Calu3 (cell line): ENCODE measurements around the gene LRRC43. TPM values are rescaled to one million over a fixed set of nuclear protein-coding genes. Genes with fewer than 3 reads are reported as not detected.
A peak's percentile ranks its signal among the peaks of the same experiment; 100 is the strongest.

Source experiments
- Bru-seq: library from RNA; stranded (reverse); fragments of 400-500 nt; gene quantifications from one replicate; lab custom pipeline; 2021; lab: Mats Ljungman, UMichigan
- BruChase-seq, 2 experiments: library from RNA; stranded (reverse); fragments of 400-500 nt; gene quantifications; one replicate each; lab custom pipeline; 2021; lab: Mats Ljungman, UMichigan
- BruUV-seq: library from RNA; stranded (reverse); fragments of 400-500 nt; replicated peaks from 2 replicates; lab custom pipeline; 2021; lab: Mats Ljungman, UMichigan
- CTCF ChIA-PET: fragments of 300-600 bp; sonication (Branson Sonifier 250); formaldehyde crosslinking; loops from one replicate; lab custom pipeline; 2022; ENCODE audit warnings: antibody characterized with exemption; lab: Charles Lee
- DNase-seq: peaks from one replicate; pipeline ENCODE4 v3.0.0; 2022
- H3K27ac Mint-ChIP-seq: one replicate; pipeline ENCODE4 v1.8.0; 2022; ENCODE audit warnings: mixed read lengths; ENCODE audit not compliant: unreplicated experiment
- H3K27me3 Mint-ChIP-seq: one replicate; pipeline ENCODE4 v1.8.0; 2022; ENCODE audit warnings: mixed read lengths; ENCODE audit not compliant: unreplicated experiment
- H3K36me3 Mint-ChIP-seq: one replicate; pipeline ENCODE4 v1.8.0; 2022; ENCODE audit warnings: mild to moderate bottlenecking, moderate library complexity, mixed read lengths; ENCODE audit not compliant: insufficient read depth, unreplicated experiment
- H3K4me1 Mint-ChIP-seq: one replicate; pipeline ENCODE4 v1.8.0; 2022; ENCODE audit warnings: mild to moderate bottlenecking, low read depth, mixed read lengths; ENCODE audit not compliant: unreplicated experiment
- H3K4me3 Mint-ChIP-seq: one replicate; pipeline ENCODE4 v1.8.0; 2022; ENCODE audit warnings: mild to moderate bottlenecking, low read depth, moderate library complexity, mixed read lengths; ENCODE audit not compliant: unreplicated experiment
- H3K9me3 Mint-ChIP-seq: one replicate; pipeline ENCODE4 v1.8.0; 2022; ENCODE audit warnings: low read depth, mixed read lengths; ENCODE audit not compliant: unreplicated experiment
- CTCF ChIP-seq: fragments of 200-600 bp; IDR thresholded peaks from one replicate; pipeline ENCODE4 v1.8.0; 2022; ENCODE audit warnings: antibody characterized with exemption; ENCODE audit not compliant: unreplicated experiment
- intact Hi-C: fragments of 100-400 bp; cut with micrococcal nuclease; formaldehyde crosslinking; loops from one replicate; pipeline ENCODE4 v1.10.0; 2022; ENCODE audit not compliant: unreplicated experiment
- long read RNA-seq: library from polyadenylated mRNA; stranded (forward); transcript quantifications from one replicate; pipeline ENCODE4 v2.0.0, GENCODE V29; 2022
- total RNA-seq: library from RNA; stranded (reverse); gene quantifications from 2 replicates; pipeline ENCODE4 v1.2.3, GENCODE V29; 2022

The LRRC43 gene
- not detected in 2 replicates for total RNA-seq
- percentile 4 among the genes with signal in this experiment for Bru-seq, nascent RNA
- percentile 18 among the genes with signal in this experiment for BruChase-seq, experiment 1, labeled RNA remaining after a 6-hour chase
- percentile 17 among the genes with signal in this experiment for BruChase-seq, experiment 2, labeled RNA remaining after a 2-hour chase
- long read RNA-seq = 0 reads

- no peaks in the 10 kb centered on the region for H3K4me1 Mint-ChIP-seq
- H3K27ac Mint-ChIP-seq = no peak within 1 kb of the TSS
Measured at GRCh38 chr12:122182887-122183587, at the start of gene LRRC43. Gene LRRC43, plus strand, starts transcription at chr12:122183123. Its CDS starts 22 bp downstream, at chr12:122183145.

DNA sequence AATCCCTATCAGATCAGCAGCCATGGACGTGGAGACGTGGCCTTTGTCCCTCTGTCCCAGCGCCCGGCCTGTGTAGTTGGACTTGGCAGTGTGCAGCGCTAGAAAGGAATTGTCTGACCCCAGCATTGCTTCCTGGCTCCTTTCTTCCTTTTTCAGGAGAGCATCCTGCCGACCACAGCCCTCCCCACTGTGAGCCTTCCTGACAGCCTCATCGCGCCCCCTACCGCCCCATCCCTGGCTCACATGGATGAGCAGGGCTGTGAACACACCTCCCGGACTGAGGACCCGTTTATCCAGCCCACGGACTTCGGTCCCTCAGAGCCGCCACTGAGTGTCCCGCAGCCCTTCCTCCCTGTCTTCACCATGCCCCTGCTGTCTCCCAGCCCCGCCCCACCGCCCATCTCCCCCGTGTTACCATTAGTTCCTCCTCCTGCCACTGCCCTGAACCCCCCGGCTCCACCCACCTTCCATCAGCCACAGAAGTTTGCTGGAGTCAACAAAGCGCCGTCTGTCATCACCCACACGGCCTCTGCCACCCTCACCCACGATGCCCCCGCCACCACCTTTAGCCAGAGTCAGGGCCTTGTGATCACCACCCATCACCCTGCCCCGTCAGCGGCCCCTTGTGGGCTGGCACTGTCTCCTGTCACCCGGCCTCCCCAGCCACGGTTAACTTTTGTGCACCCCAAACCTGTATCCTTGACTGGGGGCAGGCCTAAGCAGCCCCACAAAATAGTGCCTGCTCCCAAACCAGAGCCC, 49.6 kb upstream of the LRRC43 start:
- H3K36me3 Mint-ChIP-seq = peaks cover 25% of the 10 kb centered on the region
- no TSS peak for BruUV-seq
- H3K4me1 Mint-ChIP-seq = no peaks in the 10 kb centered on the region
- no peak overlapping the region for H3K4me3 Mint-ChIP-seq
- no peak for TF ChIP-seq CTCF
- H3K27ac Mint-ChIP-seq = no peak overlapping the region
- no peaks in the 10 kb centered on the region for H3K27me3 Mint-ChIP-seq
- DNase-seq = no peak
- intact Hi-C loops = no loop called here
- no peaks in the 10 kb centered on the region for H3K9me3 Mint-ChIP-seq
- CTCF ChIA-PET = interaction anchor here (0.5 kb wide), 1 partner anchor 18 kb away, joined by 3 read pairs; no protein-coding TSS in a partner anchor

More at GRCh38 chr12:122182887-122183587, at the start of gene LRRC43:
- no peak for TF ChIP-seq CTCF
- Mint-ChIP-seq H3K9me3 (peaks cover 2% of the 10 kb centered on the region), H3K27me3 (peaks cover 18% of the 10 kb centered on the region), H3K36me3 (peaks cover 14% of the 10 kb centered on the region), H3K4me3 (peak within 1 kb of the TSS; percentile 66)
- peak; percentile 57 for DNase-seq
- BruUV-seq = no TSS peak
- CTCF ChIA-PET = interaction anchor here (0.6 kb wide), 1 partner anchor 29 kb away, joined by 3 read pairs; no protein-coding TSS in a partner anchor
- intact Hi-C loops = no loop called here

DNA sequence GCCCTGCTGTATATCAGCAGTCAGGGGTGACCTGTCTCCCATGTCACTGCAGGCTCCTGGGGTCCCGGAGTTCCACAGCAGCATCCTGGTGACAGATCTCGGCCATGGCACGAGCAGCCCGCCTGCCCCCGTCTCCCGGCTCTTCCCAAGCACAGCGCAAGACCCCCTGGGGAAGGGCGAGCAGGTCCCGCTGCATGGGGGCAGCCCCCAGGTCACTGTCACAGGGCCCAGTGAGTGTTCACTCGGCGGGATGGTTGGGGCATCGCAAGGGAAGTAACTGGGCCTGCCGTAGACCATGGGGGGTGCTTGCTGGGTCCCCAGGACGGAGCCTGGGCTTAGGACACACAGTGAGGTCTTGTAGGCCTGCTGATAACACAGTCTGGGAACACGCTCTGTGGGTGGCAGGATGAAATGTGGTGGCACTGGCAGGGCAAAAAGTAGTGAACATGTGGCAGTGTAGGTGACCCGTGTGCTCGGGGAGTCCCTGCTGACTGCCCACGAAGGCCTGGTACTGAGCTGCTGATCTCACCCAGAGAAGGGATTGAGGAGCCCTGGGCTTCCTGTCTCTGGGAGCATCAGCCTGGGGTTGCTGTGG, 47.4 kb upstream of the LRRC43 start:
- CTCF ChIA-PET = interaction anchor here (0.7 kb wide), 1 partner anchor 12 kb away, joined by 3 read pairs; no protein-coding TSS in a partner anchor

More for the DNA sequence above, 47.4 kb upstream of the LRRC43 start:
- BruUV-seq = no TSS peak
- Mint-ChIP-seq H3K27ac (no peak overlapping the region), H3K36me3 (peaks cover 25% of the 10 kb centered on the region), H3K4me1 (no peaks in the 10 kb centered on the region), H3K9me3 (no peaks in the 10 kb centered on the region), H3K27me3 (no peaks in the 10 kb centered on the region), H3K4me3 (no peak overlapping the region)
- intact Hi-C loops = no loop called here
- DNase-seq = no peak
- TF ChIP-seq CTCF = no peak
